GM21619 (cell line): ENCODE data around the gene SCUBE3.

Experiments used
- ATAC-seq: cut with Tn5 transposase; IDR thresholded peaks from one replicate; pipeline ENCODE4 v1.9.1; 2021; ENCODE audit not compliant: unreplicated experiment

Gene SCUBE3

GRCh38 chr6:35209081-35209480 is 4.7 kb upstream of the SCUBE3 start:
- no peak for ATAC-seq

- no peak for ATAC-seq
These were observed 4.0 kb upstream of the SCUBE3 start for GRCh38 chr6:35209622-35210247.

- no peak for ATAC-seq
These were observed 411 bp upstream of the SCUBE3 start for GRCh38 chr6:35213298-35213791.

GRCh38 chr6:35214869-35215664 is 1.3 kb downstream of the SCUBE3 start:
- ATAC-seq = no peak

GRCh38 chr6:35215665-35216411 is 2.1 kb downstream of the SCUBE3 start:
- ATAC-seq = no peak

- ATAC-seq = no peak
These were observed 2.6 kb downstream of the SCUBE3 start for GRCh38 chr6:35216412-35216732.

GRCh38 chr6:35216851-35217811 is 3.4 kb downstream of the SCUBE3 start:
- no peak for ATAC-seq

GRCh38 chr6:35218021-35218420 is 4.3 kb downstream of the SCUBE3 start:
- ATAC-seq = no peak

- ATAC-seq = no peak
These were observed 4.7 kb downstream of the SCUBE3 start for GRCh38 chr6:35218456-35218855.

- ATAC-seq = no peak
These were observed 6.0 kb downstream of the SCUBE3 start for GRCh38 chr6:35219683-35220326.

- no peak for ATAC-seq
These were observed 7.0 kb downstream of the SCUBE3 start for GRCh38 chr6:35220711-35221110.

- no peak for ATAC-seq
These were observed 9.6 kb downstream of the SCUBE3 start for GRCh38 chr6:35223396-35223795.

- ATAC-seq = no peak
These were observed 11.0 kb downstream of the SCUBE3 start for GRCh38 chr6:35224720-35225119.

- ATAC-seq = no peak
These were observed 14.7 kb downstream of the SCUBE3 start for GRCh38 chr6:35228481-35228880.

GRCh38 chr6:35229304-35229703 is 15.5 kb downstream of the SCUBE3 start:
- ATAC-seq = no peak

GRCh38 chr6:35230498-35230897 is 16.7 kb downstream of the SCUBE3 start:
- ATAC-seq = no peak

- ATAC-seq = no peak
These were observed 17.2 kb downstream of the SCUBE3 start for GRCh38 chr6:35230950-35231349.

GRCh38 chr6:35231563-35231962 is 17.8 kb downstream of the SCUBE3 start:
- no peak for ATAC-seq

GRCh38 chr6:35234901-35235300 is 21.1 kb downstream of the SCUBE3 start:
- no peak for ATAC-seq

- no peak for ATAC-seq
These were observed 22.5 kb downstream of the SCUBE3 start for GRCh38 chr6:35236223-35236622.
